ENCODE results near the gene INSRR. TPM values are rescaled to one million over a fixed set of nuclear protein-coding genes. Genes with fewer than 3 reads are reported as not detected.

Gene INSRR
- total RNA-seq, 1 donor from 2014 or later = not detected

GRCh38 chr1:156853761-156854160 lies 5.2 kb downstream of the INSRR start:
- no peak for ATAC-seq
- no peak for DNase-seq (ENCODE audit: low spot score)

DNA sequence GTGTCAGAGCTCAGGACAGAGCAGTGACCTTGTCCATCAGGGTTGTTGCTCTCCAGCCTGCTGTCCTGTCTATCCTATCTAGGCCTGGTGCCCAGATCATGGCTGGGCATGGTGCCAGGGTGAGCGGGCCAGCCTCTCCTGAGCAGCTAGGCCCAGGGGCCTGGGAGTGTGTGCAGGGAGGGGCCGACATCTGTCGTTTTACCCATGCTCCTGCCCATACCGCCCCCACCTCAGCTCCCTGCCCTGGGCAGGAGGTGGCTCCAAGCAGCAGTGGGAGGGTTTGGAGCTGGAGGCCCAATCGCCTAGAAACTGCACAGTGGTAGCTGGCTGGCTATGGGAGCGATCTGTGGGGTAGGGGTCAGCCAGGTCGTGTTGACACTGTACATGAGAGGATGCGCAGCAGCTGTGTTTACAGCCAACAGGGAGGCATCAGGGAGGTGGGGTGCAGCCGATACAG lies 6.5 kb downstream of the INSRR start:
- ATAC-seq = peak; percentile 88
- peak; percentile 97 for DNase-seq (ENCODE audit: low spot score)

DNA sequence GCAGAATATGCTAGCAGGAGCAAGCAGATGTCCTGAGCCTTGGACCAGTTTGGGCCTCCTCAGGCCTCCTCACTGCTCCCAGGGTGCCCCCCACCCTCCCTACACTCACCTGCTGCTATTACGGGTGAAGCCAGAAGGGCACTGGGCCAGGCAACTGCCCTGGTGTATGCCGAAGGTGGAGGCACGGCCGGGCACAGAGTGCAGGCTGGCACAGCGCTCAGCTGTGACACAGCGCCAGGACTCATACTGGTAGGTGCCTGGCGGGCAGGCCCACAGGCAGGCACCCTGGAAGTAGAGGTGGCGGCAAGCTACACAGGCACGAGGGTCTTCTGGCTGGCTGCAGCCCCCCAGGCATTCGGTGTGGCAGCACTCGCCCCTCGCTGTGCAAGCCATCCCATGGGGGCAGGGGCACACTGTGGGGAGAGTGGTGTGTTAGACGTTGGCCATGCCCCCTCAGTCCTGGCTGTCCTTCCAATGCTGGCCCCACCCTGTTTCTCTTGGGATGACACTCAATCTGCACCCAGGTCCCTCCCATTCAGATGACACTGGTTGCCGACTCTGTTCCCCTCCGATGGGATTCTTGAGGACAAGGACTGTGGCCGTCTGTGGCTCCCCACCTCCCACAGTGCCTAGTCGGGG lies 7.0 kb downstream of the INSRR start:
- ATAC-seq = peak; percentile 93
- DNase-seq (ENCODE audit: low spot score) = peak; percentile 95

GRCh38 chr1:156849151-156849496 lies 9.8 kb downstream of the INSRR start:
- DNase-seq (ENCODE audit: low spot score) = no peak
- no peak for ATAC-seq

GRCh38 chr1:156848461-156849150 lies 10.3 kb downstream of the INSRR start:
- no peak for ATAC-seq
- no peak for DNase-seq (ENCODE audit: low spot score)

- ATAC-seq (no peak), DNase-seq (ENCODE audit: low spot score) (no peak)
Measured at GRCh38 chr1:156847591-156848460, 11.1 kb downstream of the INSRR start.

DNA sequence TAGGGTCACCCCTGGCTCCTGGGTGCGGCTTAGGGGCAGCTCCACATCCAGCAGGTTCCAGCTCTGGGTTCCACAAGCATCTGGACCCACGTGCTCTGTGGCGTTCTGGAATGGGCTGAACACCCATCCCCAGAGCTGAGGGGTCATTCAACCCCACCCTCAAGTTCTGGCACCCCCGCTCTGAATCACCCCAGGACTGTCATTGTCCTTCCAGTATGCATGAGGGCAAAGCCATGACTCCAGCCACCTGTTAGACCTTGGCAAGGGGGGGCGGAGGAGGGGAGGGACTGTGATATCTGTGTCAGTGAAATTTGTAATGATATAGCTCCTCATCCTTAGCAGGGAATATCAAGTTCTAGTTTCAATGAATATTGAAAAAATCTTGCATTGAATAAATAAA lies 12.3 kb downstream of the INSRR start:
- ATAC-seq (no peak), DNase-seq (ENCODE audit: low spot score) (no peak)

DNA sequence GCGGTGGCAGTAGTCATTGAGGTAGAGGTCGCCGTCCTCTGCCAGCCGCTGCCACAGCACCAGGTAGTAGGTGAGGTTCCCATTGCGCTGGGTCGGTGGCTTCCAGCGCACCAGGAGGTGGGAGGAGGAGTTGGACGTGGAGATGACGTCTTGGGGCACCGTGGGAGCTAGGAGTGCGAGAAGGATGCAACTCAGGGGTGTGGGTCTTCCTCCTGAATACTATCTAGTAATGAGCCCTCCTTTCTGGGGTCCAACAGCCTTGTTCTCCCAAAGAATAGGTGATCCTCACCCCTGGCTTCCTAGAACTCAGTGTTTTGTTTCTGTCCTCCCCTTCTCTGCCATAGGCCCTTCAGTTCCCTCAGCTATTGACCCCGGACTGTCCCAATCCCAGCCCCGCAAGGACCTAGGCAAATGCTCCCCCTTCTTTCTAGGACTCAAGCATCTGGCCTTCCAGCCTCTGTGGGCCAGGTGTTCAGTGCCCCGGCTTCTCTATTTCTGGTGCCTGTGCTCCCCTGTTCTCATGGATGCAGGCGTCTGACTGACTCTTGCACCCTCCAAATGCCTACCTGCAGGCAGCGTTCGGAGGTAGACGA lies 12.9 kb downstream of the INSRR start:
- ATAC-seq = no peak

DNA sequence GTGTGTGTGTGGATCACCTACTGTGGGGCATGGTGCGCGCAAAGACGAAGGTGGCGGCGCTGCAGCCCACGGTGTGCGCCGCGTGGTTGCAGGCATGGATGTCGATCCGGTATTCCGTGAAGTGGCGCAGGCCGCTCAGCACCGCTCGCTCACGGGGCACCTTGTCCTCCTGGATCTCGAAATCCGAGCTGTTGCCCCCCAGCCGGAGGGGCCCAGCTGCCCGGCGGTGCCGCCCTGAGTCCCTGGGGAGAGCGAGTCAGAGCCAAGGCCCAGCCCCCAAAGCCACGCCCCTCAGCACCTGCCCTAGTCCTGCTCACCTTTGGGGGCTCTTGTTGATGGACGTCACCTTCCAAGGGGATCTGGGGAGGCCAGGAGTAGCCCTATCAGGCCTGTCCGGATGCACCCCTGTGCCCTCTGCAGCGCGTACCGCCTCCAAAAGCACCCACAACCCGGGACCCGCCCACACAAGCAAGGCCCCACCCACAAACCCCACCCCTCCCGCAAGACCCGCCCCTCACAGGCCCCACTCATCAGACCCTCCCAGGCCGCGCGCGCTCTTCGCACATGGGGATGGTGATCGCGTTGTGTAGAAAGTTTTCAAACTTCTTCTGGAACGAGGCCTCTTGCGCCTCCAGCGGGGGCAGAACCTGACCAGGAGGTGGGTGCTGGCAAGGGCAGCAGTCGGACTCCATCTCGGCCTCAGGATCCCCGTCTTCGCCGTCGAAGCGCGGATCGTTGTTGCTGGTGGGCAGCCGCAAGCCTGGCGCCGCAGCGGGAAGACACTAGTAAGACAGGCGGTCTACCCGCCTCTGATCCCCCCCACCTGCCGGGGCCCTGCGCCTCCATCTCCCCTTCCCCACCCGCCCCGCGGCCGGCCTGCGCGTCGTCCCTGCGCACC lies 13.6 kb downstream of the INSRR start:
- ATAC-seq (no peak), DNase-seq (ENCODE audit: low spot score) (no peak)

More for the DNA sequence above, 12.9 kb downstream of the INSRR start:
- DNase-seq (ENCODE audit: low spot score) = no peak

DNA sequence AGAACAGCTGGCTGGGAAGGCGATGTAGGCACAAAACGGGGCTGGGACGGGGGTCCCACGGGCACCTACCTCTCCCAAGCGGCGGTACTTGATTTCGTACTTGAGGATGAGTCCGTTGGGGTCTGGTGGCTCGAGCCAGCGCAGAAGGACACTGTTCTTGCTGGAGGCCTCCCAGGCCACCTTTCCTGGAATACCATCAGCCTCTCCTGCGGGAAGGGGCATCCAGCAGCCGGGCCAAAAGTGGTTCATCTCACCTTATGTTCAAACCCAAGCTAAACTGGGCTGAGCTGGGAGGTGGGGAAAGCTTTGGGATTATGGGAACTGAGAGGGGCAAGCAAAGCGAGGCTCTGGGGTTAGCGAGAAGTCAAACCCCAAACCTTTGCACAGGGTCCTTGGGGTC lies 14.3 kb downstream of the INSRR start:
- DNase-seq (ENCODE audit: low spot score) = no peak
- ATAC-seq = no peak

- DNase-seq (ENCODE audit: low spot score) (no peak), ATAC-seq (no peak)
Measured at GRCh38 chr1:156844102-156844501, 14.8 kb downstream of the INSRR start.

GRCh38 chr1:156842618-156843300 lies 16.2 kb downstream of the INSRR start:
- no peak for DNase-seq (ENCODE audit: low spot score)
- ATAC-seq = no peak

DNA sequence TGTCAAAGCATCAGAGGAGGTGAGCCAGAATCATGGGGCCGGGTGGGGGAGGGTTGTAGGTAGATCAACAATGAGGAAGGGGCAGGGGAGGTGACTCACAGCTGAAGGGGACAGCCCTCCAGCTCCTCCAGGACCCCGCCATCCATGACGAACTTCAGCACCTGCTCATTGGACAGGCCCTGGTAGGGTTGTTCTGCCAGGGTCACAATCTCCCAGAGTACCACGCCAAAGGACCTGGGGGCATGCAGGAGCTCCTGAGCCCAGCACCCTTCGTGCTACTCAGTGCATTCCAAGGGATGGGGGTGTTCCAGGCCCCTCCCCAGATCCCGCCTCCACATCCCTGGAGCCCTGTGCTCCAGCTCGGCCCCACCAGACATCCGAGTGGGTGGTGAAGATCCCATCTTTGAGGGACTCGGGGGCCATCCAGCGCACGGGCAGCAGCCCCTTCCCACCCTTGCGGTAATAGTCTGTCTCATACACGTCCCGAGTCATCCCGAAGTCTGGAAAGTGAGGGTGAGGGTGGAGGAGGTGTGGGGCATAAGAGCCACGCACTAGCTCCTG lies 17.5 kb downstream of the INSRR start:
- ATAC-seq (no peak), DNase-seq (ENCODE audit: low spot score) (no peak)

- no peak for ATAC-seq
- no peak for DNase-seq (ENCODE audit: low spot score)
Measured at GRCh38 chr1:156840898-156841279, 18.0 kb downstream of the INSRR start.

GRCh38 chr1:156840186-156840897 lies 18.6 kb downstream of the INSRR start:
- DNase-seq (ENCODE audit: low spot score) = no peak
- no peak for ATAC-seq

DNA sequence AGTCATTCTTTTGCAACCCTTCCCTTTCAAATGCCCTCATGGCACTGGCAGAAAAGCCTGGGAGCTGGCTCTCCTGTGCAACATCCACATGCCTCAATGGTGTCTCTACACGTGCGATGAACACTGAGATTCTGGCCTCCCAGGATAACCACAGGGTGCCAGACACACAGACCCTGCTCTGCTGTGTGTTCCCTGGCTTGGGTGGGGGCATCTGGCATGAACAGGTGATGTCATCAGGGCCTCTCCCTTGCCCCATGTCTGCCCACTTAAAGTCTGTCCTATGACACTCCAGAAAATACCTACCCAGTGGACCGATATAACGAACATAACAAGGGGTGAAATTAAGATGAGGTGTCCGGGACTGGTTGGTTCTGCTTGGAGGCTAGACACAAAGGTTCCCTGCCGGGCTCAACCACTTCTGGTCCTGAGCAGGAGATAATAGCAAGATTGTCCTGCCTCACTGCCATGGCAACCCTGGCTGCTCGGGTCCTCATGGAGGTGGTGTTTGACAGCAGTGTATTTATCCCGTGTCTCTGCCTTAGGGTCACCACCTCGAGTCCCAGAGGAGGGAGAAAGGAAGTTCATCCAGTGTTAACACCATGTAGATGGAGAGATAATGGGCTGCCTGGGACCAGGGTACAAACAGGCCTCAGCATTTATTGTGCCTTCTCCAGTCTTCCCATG lies 19.3 kb downstream of the INSRR start:
- ATAC-seq = no peak
- DNase-seq (ENCODE audit: low spot score) = no peak

- no peak for DNase-seq (ENCODE audit: low spot score)
- peak; percentile 84 for ATAC-seq
Measured at GRCh38 chr1:156838972-156839371, 19.9 kb downstream of the INSRR start.

DNA sequence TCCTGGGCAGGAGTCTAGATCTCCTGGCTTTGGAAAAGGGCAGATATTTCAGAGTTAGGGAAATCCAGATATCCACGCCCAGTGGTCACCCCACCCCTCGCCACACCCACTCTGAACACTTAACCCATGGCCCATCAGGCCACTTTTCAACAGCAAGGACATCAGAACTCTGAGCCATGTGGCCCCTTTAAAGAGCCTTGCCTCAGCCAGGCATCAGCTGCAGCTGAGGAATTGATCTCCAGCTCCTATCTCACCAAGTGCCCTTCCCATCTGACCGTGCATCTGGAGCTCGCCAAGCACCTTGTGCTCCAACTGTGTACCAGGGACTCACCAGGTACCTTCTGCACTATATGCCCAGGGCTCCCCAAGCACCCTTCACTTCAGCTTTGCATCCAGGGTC lies 22.0 kb downstream of the INSRR start:
- DNase-seq (ENCODE audit: low spot score) (no peak), ATAC-seq (no peak)
